Erythroblast (primary cell): ENCODE data around the gene LHB.
"Not testable (repeated sequence)": the region's sequence is repeated elsewhere in the genome, so short reads cannot be mapped to it uniquely, and the experiment has no call there.

Experiments used
- GATA1 ChIP-seq: IDR thresholded peaks from 2 replicates; pipeline ENCODE4 v1.6.1; 2011; ENCODE audit warnings: low read depth, mild to moderate bottlenecking, control low read depth, low read length, moderate library complexity
- POLR2A ChIP-seq: IDR thresholded peaks from 2 replicates; pipeline ENCODE4 v1.6.1; 2011; ENCODE audit warnings: mild to moderate bottlenecking, low read length

- not testable (repeated sequence) for TF ChIP-seq POLR2A, GATA1
Observed at GRCh38 chr19:49042666-49043065, 25.8 kb upstream of the LHB start.
